Tongue (tissue), 2 donors: ENCODE measurements around the gene COL4A5. TPM values are rescaled to one million over a fixed set of nuclear protein-coding genes. Genes with fewer than 3 reads are reported as not detected.
"Not testable (repeated sequence)": the region's sequence is repeated elsewhere in the genome, so short reads cannot be mapped to it uniquely, and the experiment has no call there.

Experiments
- DNase-seq: peaks from one replicate; pipeline ENCODE4 v3.0.0-alpha.2; 2015
- total RNA-seq: library from RNA; depleted of rRNA; stranded (reverse); fragments of >200 nt; gene quantifications from one replicate; pipeline ENCODE4 v1.2.3, GENCODE V29; 2014

Gene COL4A5
- total RNA-seq, 1 donor from 2014 or later = 65.5 TPM

- DNase-seq = no peak
These were observed 17.4 kb downstream of the COL4A5 start for GRCh38 chrX:108456971-108457477.

- DNase-seq = no peak
These were observed 25.0 kb downstream of the COL4A5 start for GRCh38 chrX:108464604-108465003.

DNA sequence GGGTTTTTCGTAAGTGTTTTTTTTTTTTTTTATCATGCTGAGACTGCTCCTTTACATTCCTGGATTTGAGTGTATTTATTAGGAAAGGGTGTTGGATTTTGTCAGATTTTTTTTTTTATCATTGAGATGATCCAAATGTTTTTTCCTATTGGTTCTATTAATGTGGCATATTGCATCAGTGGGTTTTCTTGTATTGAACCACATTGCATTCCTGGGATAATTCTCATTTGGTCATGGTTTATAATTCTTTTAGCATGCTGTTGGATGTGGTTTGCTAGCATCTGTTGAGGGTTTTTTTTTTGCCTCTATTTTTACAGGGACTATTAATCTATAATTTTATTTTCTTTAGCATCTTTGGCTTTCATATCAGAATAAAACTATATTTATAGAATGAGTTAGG lies 28.8 kb downstream of the COL4A5 start:
- peak; percentile 2 for DNase-seq

GRCh38 chrX:108473979-108474378 lies 34.3 kb downstream of the COL4A5 start:
- DNase-seq = no peak

DNA sequence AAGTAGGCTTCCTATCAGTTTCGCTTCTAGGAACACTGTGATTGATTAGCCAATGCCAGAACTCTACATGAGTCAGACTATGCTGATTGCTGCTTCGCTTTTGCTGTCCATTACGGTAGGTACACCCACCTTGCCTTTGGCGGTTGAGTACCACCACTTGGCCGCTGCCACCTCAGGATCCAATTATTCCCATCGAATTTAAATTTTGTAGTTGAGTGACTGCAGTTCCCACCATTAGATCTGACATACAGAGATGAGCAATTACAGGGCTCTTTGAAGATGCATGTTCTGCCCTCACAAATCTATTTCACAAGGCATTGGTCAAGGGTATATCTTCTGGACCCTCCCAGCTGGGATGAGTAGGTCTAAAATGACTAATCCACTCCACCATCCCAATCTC lies 41.9 kb downstream of the COL4A5 start:
- not testable (repeated sequence) for DNase-seq

DNA sequence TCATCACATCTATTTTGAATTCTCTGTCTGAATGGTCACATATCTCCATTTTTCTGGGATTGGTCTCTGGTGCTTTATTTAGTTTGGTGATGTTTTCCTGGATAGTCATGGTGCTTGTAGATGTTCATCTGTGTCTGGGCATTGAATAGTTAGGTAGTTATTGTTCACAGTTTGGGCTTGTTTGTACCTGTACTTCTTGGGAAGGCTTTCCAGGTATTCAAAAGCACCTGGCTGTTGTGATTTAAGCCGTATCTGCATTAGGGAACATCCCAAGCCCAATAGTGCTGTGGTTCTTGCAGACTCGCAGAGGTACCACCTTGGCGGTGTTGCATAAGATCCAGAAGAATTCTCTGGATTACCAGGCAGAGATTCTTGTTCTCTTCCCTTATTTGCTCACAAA lies 44.6 kb downstream of the COL4A5 start:
- DNase-seq = no peak

GRCh38 chrX:108485960-108486359 lies 46.3 kb downstream of the COL4A5 start:
- no peak for DNase-seq

- DNase-seq = no peak
These were observed 54.9 kb downstream of the COL4A5 start for GRCh38 chrX:108494406-108495090.

DNA sequence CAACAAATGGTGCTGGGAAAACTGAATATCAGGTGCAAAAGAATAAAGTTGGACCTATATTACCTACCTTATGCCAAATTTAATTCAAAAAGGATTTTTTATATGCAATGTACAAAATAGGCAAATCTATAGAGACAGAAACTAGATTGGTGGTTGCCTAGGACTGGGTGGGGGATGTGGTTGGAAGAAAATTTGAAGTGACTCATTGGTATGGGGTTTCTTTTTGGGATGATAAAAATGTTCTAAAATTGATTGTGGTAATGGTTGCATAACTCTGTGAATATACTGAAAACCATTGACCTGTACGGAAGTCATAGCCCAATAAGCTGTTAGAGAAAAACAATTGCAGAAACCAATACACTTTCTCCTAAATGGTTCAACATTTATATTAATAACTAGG lies 72.1 kb downstream of the COL4A5 start:
- DNase-seq = no peak

- no peak for DNase-seq
These were observed 76.5 kb downstream of the COL4A5 start for GRCh38 chrX:108516184-108516583.

GRCh38 chrX:108527724-108528123 lies 88.1 kb downstream of the COL4A5 start:
- DNase-seq = no peak

- peak; percentile 30 for DNase-seq
These were observed 97.4 kb downstream of the COL4A5 start for GRCh38 chrX:108537005-108537404.

DNA sequence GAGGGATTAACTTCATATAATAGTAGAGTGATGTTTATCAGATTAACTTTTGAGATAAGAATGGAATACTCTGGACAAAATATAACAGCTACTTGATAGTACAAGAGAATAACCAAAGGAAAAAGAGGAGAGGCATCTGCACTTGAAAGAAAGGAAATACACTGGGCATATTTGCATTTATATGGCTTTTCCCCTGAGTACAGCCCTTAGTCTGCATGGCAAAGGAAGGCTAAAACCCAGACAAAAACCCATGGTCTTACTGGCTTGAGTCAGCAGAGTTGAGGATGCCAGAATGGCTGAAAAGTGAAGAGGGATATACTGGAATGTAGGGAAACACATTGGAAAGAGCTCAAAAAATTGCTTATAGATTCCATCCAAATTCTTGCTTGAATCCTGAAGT lies 101.6 kb downstream of the COL4A5 start:
- DNase-seq = no peak

GRCh38 chrX:108557580-108557979 lies 117.9 kb downstream of the COL4A5 start:
- DNase-seq = no peak

DNA sequence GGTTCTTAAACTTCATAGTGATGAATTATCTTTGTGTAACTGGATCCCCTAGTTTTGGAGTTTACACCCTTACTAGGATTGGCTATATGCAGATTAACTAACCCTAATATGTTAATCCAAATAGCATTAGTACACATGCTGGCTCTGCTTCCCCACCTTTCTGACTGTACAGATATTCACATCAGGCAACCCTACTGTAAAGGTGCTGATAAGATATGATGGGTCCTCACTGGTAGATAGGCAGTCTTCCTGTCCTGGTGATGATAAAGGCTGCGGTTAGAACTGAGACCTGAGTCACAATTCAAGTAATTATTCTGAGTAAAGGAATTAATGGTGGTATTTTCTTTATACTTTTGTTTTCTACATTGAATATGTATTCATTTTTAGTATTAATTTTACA lies 118.6 kb downstream of the COL4A5 start:
- DNase-seq = no peak

DNA sequence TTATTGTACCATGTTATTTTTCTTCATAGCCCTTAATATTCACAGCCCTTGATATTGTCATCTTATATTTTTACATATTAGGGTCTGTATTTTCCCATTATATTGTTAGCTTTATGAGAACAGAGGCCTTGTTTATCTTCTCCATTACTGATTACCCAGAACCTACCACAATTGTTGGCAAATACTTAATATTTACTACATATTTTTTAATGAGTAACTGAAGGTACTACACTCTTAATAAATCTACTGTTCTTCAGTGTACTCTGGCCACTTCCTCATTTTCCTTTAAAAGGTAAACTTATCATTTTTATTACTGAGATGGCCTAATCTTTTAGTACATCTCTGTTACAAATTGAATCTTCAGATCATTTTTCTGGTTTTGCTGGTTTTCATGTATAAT lies 133.5 kb downstream of the COL4A5 start:
- DNase-seq = no peak

DNA sequence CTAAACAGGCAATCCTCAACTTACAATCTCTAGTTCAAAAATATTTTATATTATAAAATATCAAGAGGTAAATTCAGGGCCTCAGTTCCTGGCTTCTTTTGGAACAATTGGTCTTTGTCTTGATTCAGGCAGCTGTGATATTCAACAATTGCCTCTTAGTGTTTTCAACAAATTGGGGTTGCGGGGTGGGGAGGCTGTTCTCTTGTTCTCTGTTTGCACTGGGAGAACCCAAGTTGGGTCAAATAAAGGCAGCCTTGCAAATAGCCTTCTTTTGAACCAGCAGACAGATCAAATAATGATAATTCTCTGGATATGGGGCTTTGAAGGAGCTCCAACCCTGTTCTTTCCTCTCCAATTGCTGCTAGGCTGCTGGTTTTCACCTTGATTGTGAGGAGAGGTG lies 142.5 kb downstream of the COL4A5 start:
- DNase-seq = peak; percentile 0

DNA sequence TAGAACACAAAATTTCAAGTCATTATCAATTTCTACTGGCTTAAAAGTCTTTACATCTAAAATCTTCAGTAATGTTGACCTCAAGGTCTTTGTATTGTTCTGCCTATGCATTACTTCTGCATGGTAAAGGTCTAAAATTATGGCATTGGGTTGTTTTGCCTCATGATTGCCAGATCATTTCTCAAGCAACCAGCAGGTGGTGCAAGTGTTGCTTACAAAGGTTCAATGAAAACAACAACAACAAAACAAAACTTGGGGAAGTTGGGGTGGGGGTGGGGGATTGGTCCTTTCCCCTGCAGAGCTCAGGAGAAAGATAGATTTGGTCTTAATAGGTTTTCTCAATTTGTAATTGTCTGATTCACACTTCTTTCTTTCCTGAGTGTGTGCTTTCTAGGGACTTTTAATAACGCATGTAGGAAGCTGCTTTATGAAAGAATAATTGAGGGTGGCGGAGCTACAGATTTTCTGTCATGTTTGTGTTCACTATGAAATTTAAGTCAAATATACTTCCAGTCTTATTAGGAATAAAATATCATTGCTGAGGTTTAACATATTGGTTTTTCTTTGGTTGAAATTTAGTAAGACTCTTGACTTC lies 145.1 kb downstream of the COL4A5 start:
- no peak for DNase-seq

- no peak for DNase-seq
These were observed 150.9 kb downstream of the COL4A5 start for GRCh38 chrX:108590496-108590895.

GRCh38 chrX:108601276-108601675 lies 161.6 kb downstream of the COL4A5 start:
- DNase-seq = no peak

DNA sequence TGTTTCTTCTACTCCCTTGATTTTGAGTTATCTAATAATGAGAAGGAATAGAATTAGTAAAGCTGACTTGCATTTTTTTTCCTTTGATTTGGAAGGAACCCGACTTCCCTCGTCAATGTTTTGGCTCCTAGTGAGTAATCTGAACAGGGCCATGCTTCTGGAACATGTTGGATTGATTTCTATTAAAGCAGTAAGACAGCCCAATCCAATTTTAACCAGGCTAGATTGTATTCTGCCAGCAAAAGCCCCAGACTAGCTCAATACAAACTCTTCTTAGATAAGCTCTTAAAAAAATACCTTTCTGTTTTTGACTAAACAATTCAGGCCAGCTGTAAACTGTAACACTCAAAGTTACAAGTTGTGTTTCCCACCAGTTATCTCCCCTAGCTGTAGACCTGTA lies 170.5 kb downstream of the COL4A5 start:
- DNase-seq = no peak

GRCh38 chrX:108614616-108615015 lies 175.0 kb downstream of the COL4A5 start:
- DNase-seq = no peak

GRCh38 chrX:108640817-108641216 lies 201.2 kb downstream of the COL4A5 start:
- no peak for DNase-seq

DNA sequence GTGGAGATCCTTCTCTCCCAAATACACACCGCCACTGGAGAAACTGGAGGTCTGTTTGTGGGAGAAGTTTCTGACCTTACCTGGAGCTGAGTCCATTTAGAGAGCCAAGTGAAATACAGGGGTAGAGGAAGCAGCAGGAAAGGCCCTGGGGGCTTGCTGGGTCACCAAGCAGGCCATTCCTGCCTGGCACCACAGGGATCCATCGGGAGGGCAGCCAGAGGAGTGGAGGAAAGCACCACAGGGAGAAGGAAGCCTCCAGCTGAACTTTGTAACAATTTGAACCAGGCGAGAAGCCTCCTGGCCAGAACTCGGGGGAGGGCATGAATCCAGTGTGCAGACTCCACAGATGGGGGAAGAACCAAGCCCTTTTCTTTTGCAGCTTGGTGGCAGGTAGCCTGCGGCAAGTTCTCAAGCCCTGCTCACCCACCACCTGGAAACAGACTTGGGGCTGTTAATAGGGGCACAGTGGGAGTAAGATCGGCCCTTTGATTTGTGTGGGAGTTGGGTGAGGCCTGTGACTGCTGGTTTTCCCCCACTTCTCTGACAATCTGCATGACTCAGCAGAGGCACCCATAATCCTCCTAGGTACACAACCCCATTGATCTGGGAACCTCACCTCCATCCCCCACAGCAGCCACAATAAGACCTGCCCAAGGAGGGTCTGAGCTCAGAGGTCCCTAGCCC lies 202.1 kb downstream of the COL4A5 start:
- DNase-seq = no peak
